HG03457 (cell line): ENCODE data around the gene ALDH9A1.

ENCODE experiments used
- ATAC-seq: cut with Tn5 transposase; IDR thresholded peaks from one replicate; pipeline ENCODE4 v1.9.1; 2021; ENCODE audit warnings: moderate number of reproducible peaks; ENCODE audit not compliant: unreplicated experiment

Gene ALDH9A1

DNA sequence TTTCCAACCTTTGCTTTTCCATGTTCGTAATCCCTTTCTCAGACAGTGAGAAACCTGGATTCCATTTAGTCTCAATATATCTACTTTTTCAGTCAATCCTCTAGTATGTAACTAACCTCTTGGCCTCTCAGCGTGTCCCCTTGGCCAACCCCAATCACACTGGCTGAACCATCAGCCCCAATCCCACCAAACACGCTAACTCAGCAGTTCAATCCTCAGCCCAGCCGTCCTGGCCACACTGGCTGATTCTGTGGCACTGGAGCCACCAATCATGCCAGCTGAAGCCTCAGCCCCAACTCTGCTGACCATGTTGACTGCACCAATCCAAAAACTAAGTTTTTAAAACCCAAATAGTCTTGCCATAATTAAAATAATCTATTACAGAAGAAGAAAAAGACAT lies 73.9 kb downstream of the ALDH9A1 start:
- no peak for ATAC-seq

DNA sequence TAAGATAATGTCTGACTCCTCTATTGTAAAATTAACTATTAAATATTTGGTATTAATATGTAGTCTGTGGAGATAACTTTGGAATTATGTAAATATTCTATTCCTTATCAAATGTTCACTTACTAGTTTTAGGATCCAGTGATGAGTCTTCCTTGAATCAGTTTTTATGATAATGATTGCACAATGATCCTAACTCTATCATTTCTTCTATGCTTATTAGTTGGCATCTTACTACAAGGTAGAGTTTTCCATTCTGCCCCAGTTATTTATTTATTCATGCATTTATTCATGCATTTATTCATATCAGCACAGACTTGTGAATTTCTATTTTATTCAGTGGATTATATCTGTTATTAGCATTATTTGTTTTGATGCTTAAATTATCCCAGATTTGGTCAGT lies 74.7 kb downstream of the ALDH9A1 start:
- ATAC-seq = no peak

DNA sequence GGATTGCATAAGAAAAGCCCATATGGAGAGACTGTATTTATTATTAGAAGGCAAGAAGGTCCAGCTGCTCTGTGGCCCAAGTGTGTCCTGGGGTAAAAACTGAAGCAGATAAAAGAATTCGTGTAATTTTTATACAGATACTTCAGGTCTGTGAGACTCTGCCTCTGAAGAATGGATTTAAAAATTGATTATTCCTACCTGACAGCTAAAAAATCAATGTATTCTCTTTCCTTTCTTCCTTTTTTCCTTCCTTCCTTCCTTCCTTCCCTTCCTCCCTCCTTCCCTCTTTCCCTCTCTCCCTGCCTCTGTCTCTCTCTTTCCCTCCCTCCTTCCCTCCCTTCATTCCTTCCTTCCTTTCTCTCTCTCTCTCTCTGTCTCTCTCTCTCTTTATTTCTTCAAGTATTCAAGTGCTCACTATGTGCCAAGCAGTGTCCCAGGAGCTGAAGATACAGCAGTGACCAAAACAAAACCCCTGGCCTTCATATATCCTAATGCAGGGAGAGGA lies 78.7 kb downstream of the ALDH9A1 start:
- ATAC-seq = no peak

DNA sequence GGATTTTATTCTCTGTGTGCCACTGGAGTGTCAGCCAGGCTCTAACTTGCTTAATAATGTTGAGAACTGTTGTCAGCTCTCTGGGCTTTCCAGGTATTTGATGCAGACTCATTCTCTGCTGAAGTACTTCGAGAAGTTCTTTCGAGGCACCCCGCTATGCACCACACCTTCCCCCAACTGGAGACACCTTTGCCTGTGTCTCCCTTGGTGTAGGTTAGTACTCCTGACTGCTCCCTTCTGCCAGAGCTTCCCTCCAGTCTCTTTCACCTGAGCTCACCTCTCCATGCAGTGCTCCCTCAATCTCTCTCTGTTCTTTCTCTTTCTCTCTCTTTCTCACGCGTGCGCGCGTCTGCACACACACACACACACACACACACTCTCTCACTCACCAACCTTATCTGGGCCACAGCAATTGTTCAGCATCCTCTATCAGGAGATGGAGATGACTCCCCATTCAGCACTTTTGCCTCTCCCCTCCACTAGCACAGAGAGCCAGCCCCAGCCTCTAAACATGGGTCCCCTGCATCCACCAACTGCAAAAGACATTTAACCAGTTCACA lies 81.3 kb downstream of the ALDH9A1 start:
- ATAC-seq = no peak

DNA sequence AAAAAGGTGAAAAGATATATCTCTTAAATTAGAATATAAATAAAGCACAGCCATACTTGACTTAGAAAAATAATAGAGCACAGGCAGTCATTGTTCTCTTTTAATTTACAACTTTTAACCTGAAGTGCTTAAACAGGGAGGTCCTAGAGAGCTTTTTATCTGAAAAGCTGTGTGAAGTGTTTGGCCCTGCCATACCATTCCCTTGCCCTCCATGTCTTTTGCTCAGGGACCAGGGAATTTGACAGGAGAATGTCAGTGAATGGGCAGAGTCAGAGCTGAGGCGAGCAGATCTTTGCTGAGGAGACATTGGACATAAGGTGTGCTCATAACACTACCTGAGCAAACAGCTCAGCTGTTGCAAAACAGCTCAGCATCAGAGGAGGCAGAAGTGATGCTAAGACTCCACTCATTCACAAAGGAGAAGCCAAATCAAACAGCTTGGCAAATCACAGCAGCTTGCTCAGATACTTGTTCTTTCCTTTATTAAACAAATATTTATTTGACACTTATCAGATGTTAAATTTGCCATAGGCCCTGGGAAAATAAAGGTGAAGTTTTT lies 82.2 kb downstream of the ALDH9A1 start:
- ATAC-seq = no peak
